ENCODE results near the gene STK32B.

STK32B gene

GRCh38 chr4:5259471-5259870 lies 208.2 kb downstream of the STK32B start:
- TF ChIP-seq, protein P1, sequence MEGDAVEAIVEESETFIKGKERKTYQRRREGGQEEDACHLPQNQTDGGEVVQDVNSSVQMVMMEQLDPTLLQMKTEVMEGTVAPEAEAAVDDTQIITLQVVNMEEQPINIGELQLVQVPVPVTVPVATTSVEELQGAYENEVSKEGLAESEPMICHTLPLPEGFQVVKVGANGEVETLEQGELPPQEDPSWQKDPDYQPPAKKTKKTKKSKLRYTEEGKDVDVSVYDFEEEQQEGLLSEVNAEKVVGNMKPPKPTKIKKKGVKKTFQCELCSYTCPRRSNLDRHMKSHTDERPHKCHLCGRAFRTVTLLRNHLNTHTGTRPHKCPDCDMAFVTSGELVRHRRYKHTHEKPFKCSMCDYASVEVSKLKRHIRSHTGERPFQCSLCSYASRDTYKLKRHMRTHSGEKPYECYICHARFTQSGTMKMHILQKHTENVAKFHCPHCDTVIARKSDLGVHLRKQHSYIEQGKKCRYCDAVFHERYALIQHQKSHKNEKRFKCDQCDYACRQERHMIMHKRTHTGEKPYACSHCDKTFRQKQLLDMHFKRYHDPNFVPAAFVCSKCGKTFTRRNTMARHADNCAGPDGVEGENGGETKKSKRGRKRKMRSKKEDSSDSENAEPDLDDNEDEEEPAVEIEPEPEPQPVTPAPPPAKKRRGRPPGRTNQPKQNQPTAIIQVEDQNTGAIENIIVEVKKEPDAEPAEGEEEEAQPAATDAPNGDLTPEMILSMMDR (conservative IDR thresholded peaks at IDR 0.05; ENCODE audit: low read depth, low read length), result no peak
- no peak overlapping the region for H3K4me3 ChIP-seq (ENCODE audit: low read length)

GRCh38 chr4:5260121-5260520 lies 208.8 kb downstream of the STK32B start:
- TF ChIP-seq, protein P1 (conservative IDR thresholded peaks at IDR 0.05; ENCODE audit: low read depth, low read length), result no peak
- no peak for DNase-seq (ENCODE audit: low read depth)
- no peak overlapping the region for H3K4me3 ChIP-seq (ENCODE audit: low read length)

More at GRCh38 chr4:5259471-5259870, 208.2 kb downstream of the STK32B start:
- no peak for DNase-seq (ENCODE audit: low read depth)

DNA sequence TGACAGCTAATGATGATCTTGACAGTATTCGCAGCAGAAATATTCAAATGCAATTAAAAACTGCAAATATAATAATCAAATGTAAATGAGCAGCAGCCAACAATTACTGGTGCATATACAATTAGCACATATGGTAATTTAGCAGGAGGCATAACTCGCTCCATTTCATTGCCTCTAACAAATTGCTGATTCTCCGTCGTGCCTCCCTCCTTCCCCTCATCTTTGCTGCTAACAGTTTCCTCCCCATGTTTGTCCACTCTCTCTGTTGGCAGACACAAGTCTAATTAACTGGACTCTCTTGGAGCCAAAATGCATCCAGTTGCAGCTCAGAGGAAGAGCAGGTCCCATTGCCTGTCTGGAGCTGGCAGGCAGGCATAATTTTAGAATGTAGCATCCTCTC lies 210.6 kb downstream of the STK32B start:
- TF ChIP-seq, protein P1 (conservative IDR thresholded peaks at IDR 0.05; ENCODE audit: low read depth, low read length), result no peak
- no peak overlapping the region for H3K4me3 ChIP-seq (ENCODE audit: low read length)

GRCh38 chr4:5266991-5267390 lies 215.7 kb downstream of the STK32B start:
- no peak for DNase-seq (ENCODE audit: low read depth)
- TF ChIP-seq, protein P1 (conservative IDR thresholded peaks at IDR 0.05; ENCODE audit: low read depth, low read length), result no peak
- no peak overlapping the region for H3K4me3 ChIP-seq (ENCODE audit: low read length)

More for the DNA sequence above, 210.6 kb downstream of the STK32B start:
- DNase-seq (ENCODE audit: low read depth), result no peak

DNA sequence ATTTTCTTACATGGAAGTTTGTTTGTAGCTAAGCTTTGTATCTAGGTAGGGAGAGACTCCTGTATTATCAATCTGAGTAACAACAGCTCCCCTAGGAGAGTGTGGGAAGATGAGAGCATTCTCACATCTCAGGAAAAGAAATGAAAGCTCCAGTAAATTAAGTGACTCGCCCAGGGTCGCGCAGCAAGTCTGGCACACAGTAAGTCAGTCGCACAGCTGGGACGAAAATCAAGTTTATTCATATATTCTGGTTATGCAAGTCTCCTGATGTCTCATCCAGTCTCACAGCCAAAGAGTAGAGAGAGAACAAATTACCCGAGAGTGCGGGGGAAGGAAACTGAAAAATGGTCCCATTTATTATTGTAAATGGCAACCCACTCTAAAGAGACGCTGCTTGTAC lies 216.1 kb downstream of the STK32B start:
- no peak overlapping the region for H3K4me3 ChIP-seq (ENCODE audit: low read length)
- TF ChIP-seq, protein P1 (conservative IDR thresholded peaks at IDR 0.05; ENCODE audit: low read depth, low read length), result no peak
- no peak for DNase-seq (ENCODE audit: low read depth)

DNA sequence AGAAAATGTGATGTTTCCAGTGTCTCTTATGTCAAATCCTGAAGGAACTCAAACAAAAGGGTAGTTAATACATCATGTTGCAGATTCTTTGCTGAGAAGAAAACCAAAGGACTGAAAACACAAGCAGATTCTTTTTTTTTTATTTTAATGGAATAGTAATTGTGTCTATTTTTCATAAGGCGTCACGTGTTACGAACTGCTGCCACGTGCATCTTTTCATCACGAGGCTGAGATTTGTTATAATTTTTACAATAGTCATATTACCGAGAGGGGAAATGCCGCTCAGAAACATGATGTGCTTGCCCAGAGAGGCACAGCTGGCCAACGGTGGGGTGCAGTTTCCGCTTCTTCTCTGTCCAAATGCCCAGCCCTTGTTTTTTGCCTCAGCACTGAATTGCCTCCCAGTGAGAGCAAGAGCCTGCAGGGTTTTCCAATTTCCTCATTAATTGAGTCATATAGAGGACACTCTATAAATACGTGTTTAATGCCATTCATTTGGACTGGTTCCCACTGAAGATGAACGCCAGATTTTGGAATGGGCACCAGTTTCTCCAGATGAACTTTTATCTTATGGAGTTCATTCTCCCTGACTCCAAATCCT lies 225.3 kb downstream of the STK32B start:
- TF ChIP-seq, protein P1 (conservative IDR thresholded peaks at IDR 0.05; ENCODE audit: low read depth, low read length), result no peak
- no peak for DNase-seq (ENCODE audit: low read depth)
- H3K4me3 ChIP-seq (ENCODE audit: low read length), result no peak overlapping the region

GRCh38 chr4:5277079-5277478 lies 225.8 kb downstream of the STK32B start:
- DNase-seq (ENCODE audit: low read depth), result no peak

More at GRCh38 chr4:5277079-5277478, 225.8 kb downstream of the STK32B start:
- TF ChIP-seq, protein P1 (conservative IDR thresholded peaks at IDR 0.05; ENCODE audit: low read depth, low read length), result no peak
- no peak overlapping the region for H3K4me3 ChIP-seq (ENCODE audit: low read length)
